Prostate gland (tissue), 2 donors: Measurements from ENCODE around the gene COMMD10.
"Not testable (repeated sequence)": the region's sequence is repeated elsewhere in the genome, so short reads cannot be mapped to it uniquely, and the experiment has no call there.

Experiments used
- POLR2A ChIP-seq: fragments of 450-650 bp; IDR thresholded peaks from one replicate; pipeline ENCODE4 v1.6.1; 2016; ENCODE audit warnings: antibody characterized with exemption, mild to moderate bottlenecking
- TF ChIP-seq, protein P1 (sequence below), 4 experiments: fragments of 200-600 bp in 2 of 4; fragments of 450-650 bp in 2 of 4; sonication (generic) in 2 of 4; IDR thresholded peaks; 1 replicate in 3 of 4; 2 replicates in 1 of 4; pipeline ENCODE4 v1.5.1; 2016 to 2019; ENCODE audit warnings: antibody characterized with exemption in 4 of 4, mild to moderate bottlenecking in 2 of 4, moderate library complexity in 2 of 4

DNA sequence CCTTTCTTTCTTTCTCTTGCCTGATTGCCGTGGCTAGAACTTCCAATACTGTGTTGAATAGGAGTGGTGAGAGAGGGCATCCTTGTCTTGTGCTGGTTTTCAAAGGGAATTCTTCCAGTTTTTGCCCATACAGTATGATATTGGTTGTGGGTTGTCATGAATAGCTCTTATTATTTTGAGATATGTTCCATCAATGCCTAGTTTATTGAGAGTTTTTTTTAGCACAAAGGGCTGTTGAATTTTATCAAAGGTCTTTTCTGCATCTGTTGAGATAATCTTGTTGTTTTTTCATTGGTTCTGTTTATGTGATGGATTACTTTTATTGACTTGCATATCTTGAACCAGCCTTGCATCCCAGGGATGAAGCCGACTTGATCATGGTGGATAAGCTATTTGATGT is 20.1 kb downstream of the COMMD10 start:
- TF ChIP-seq, protein P1, sequence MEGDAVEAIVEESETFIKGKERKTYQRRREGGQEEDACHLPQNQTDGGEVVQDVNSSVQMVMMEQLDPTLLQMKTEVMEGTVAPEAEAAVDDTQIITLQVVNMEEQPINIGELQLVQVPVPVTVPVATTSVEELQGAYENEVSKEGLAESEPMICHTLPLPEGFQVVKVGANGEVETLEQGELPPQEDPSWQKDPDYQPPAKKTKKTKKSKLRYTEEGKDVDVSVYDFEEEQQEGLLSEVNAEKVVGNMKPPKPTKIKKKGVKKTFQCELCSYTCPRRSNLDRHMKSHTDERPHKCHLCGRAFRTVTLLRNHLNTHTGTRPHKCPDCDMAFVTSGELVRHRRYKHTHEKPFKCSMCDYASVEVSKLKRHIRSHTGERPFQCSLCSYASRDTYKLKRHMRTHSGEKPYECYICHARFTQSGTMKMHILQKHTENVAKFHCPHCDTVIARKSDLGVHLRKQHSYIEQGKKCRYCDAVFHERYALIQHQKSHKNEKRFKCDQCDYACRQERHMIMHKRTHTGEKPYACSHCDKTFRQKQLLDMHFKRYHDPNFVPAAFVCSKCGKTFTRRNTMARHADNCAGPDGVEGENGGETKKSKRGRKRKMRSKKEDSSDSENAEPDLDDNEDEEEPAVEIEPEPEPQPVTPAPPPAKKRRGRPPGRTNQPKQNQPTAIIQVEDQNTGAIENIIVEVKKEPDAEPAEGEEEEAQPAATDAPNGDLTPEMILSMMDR (IDR thresholded peaks at IDR 0.05): not testable (repeated sequence)
- TF ChIP-seq POLR2A: not testable (repeated sequence)
